Measurements from ENCODE around the gene GP1BB. TPM values are rescaled to one million over a fixed set of nuclear protein-coding genes. Genes with fewer than 3 reads are reported as not detected.

Gene GP1BB
- total RNA-seq, 1 experiment from 2014 or later = not detected

DNA sequence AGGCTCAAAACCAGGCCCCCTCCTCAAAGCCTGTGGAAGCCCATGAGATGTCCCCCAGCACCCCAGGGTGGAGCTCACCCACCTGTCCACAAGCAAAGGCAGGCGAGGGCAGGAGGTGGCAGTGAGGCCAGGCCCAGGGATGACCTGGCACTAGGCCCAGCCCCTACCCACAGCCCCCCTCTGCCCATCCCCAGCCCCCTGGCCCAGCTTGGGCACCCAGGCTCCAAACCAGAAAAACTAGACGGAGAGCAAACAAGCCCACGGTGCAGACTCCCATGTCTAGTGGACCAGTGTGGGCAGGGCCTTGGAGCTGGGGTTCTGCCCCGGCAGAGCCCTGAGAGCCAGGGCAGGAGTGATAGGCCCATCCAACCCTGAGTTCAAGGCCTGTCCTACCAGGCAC, 20.3 kb downstream of the GP1BB start:
- TF ChIP-seq, protein P1, sequence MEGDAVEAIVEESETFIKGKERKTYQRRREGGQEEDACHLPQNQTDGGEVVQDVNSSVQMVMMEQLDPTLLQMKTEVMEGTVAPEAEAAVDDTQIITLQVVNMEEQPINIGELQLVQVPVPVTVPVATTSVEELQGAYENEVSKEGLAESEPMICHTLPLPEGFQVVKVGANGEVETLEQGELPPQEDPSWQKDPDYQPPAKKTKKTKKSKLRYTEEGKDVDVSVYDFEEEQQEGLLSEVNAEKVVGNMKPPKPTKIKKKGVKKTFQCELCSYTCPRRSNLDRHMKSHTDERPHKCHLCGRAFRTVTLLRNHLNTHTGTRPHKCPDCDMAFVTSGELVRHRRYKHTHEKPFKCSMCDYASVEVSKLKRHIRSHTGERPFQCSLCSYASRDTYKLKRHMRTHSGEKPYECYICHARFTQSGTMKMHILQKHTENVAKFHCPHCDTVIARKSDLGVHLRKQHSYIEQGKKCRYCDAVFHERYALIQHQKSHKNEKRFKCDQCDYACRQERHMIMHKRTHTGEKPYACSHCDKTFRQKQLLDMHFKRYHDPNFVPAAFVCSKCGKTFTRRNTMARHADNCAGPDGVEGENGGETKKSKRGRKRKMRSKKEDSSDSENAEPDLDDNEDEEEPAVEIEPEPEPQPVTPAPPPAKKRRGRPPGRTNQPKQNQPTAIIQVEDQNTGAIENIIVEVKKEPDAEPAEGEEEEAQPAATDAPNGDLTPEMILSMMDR (IDR thresholded peaks at IDR 0.05; ENCODE audit: unreplicated experiment) = no peak
- CTCF ChIA-PET = interaction anchor here (1.9 kb wide), 1 partner anchor 166 kb away, joined by 6 read pairs; no protein-coding TSS in a partner anchor
- no peaks in the 10 kb centered on the region for H3K4me1 Mint-ChIP-seq (ENCODE audit: low read depth, unreplicated experiment)
- H3K36me3 Mint-ChIP-seq (ENCODE audit: insufficient read depth, unreplicated experiment) = no peaks in the 10 kb centered on the region
- DNase-seq = no peak
- no peak overlapping the region for H3K4me3 Mint-ChIP-seq (ENCODE audit: low read depth, unreplicated experiment)
- no TSS peak for BruUV-seq (replicated peaks)
- intact Hi-C loops (cut with micrococcal nuclease; ENCODE audit: unreplicated experiment) = no loop called here
- no peaks in the 10 kb centered on the region for H3K9me3 Mint-ChIP-seq (ENCODE audit: low read depth, unreplicated experiment)
- H3K27me3 Mint-ChIP-seq (ENCODE audit: unreplicated experiment) = peaks cover 25% of the 10 kb centered on the region
- no peak overlapping the region for H3K27ac Mint-ChIP-seq (ENCODE audit: unreplicated experiment)

DNA sequence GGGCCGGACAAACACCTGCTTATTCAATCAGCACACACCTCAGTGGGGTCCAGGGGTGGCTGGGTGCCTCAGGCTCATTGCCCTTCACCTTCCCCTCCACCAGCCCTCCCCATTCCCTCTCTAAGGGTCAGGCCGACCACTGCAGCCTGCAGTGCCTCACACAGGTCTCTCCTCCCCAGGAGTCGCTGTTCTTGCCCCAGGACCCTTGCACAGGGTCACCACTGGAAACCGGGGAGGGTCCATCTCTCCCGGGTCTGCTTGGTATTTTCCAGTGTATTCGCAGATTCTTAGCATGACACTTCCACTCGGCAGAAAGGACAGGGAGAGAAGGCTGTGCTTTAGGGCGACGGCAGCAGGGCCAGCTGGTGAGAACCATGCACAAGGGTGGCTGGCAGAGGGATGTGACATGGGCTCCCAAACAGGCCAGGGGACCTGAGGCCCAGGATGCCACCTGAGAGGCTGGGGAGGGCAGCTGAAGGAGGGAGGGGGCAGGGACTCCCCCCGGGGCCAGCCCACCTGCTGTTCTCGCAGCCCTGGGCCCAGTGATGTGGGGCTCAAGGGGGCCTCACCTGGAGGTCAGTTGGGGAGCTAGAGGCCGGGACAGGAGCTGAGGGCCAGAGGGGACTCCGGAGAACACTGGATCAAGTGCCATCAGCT, 21.1 kb downstream of the GP1BB start:
- CTCF ChIA-PET = no interaction called here
- Mint-ChIP-seq H3K9me3 (ENCODE audit: low read depth, unreplicated experiment) (no peaks in the 10 kb centered on the region), H3K4me3 (ENCODE audit: low read depth, unreplicated experiment) (no peak overlapping the region), H3K4me1 (ENCODE audit: low read depth, unreplicated experiment) (no peaks in the 10 kb centered on the region), H3K27me3 (ENCODE audit: unreplicated experiment) (peaks cover 33% of the 10 kb centered on the region), H3K36me3 (ENCODE audit: insufficient read depth, unreplicated experiment) (no peaks in the 10 kb centered on the region), H3K27ac (ENCODE audit: unreplicated experiment) (no peak overlapping the region)
- no peak for DNase-seq
- BruUV-seq (replicated peaks) = no TSS peak
- intact Hi-C loops (cut with micrococcal nuclease; ENCODE audit: unreplicated experiment) = no loop called here
- TF ChIP-seq, protein P1 (IDR thresholded peaks at IDR 0.05; ENCODE audit: unreplicated experiment) = no peak

DNA sequence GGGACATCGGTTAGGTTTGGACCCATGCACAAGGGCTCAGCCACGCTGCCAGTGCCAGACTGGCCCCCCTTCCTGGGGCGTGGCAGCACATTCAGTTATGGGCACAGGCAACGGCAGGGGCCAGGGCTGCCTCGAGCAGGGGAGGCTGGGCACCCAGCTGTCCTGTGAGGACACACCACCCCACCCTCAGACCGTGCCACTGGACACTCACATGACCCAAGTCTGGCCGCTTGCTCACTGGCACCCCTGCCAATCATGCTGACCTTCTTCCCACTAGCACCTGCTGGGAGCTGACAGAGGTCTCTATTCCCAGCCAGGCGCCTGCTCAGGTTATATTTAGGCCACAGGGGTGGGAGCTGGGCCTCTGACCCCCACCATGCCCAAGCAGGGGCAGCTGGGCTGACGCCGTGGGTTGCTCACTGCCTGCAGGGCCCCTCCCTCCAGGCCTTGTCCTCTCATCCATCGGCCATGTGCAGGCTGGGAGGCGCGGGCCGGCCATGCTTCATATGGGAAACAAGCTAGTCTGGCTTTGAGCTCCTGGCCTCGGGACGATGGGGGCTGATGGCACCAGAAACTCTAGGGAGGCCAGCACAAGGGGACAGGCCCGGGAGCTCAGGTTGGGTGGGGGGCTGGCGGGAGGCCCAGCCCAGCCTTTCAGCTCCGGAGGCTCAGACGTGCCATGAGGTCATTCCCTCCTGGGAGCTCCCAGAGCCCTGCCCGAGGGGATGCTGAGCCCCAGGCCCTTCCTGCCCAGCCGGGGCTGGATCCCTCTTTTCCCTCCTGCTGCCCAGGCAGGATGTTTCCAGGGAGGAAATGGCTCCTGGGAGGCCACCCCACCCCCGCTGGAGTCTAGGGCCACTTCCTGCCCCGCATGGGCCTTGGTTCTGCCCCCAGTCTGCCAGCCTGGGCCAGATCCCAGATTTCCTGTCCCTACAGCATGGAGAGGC, 22.1 kb downstream of the GP1BB start:
- CTCF ChIA-PET = interaction anchor here (0.5 to 1.1 kb wide), 3 partner anchors 11 to 55 kb away, joined by 5 to 8 read pairs (median 5); no protein-coding TSS in a partner anchor
- no peaks in the 10 kb centered on the region for H3K4me1 Mint-ChIP-seq (ENCODE audit: low read depth, unreplicated experiment)
- H3K27ac Mint-ChIP-seq (ENCODE audit: unreplicated experiment) = no peak overlapping the region
- BruUV-seq (replicated peaks) = no TSS peak
- no peaks in the 10 kb centered on the region for H3K9me3 Mint-ChIP-seq (ENCODE audit: low read depth, unreplicated experiment)
- H3K27me3 Mint-ChIP-seq (ENCODE audit: unreplicated experiment) = peaks cover 33% of the 10 kb centered on the region
- intact Hi-C loops (cut with micrococcal nuclease; ENCODE audit: unreplicated experiment) = no loop called here
- no peak overlapping the region for H3K4me3 Mint-ChIP-seq (ENCODE audit: low read depth, unreplicated experiment)
- no peaks in the 10 kb centered on the region for H3K36me3 Mint-ChIP-seq (ENCODE audit: insufficient read depth, unreplicated experiment)
- TF ChIP-seq, protein P1 (IDR thresholded peaks at IDR 0.05; ENCODE audit: unreplicated experiment) = no peak
- no peak for DNase-seq

DNA sequence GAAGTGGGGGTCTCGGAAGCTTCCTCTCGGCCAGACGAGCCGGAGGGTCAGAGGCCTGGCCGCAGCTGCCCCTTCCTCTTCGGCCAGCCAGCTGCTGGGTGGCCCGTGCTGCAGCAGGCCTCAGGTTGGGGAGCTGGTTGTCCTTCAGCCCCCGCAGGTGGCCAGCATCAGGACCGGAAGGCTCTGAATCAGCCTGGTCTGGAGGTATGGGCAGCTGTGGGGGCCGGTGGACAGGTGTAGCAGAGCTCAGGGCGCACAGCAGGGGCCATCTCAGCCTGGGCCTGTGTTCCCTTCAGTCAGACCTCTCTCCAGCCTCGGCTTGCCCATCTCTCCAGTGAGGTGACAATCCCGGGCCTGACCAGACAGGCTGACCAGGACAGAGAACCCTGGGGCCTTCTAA, 23.4 kb downstream of the GP1BB start:
- DNase-seq = no peak
- intact Hi-C loops (cut with micrococcal nuclease; ENCODE audit: unreplicated experiment) = no loop called here

More for the DNA sequence above, 23.4 kb downstream of the GP1BB start:
- no peak overlapping the region for H3K27ac Mint-ChIP-seq (ENCODE audit: unreplicated experiment)
- peaks cover 40% of the 10 kb centered on the region for H3K27me3 Mint-ChIP-seq (ENCODE audit: unreplicated experiment)
- H3K4me3 Mint-ChIP-seq (ENCODE audit: low read depth, unreplicated experiment) = no peak overlapping the region
- TF ChIP-seq, protein P1 (IDR thresholded peaks at IDR 0.05; ENCODE audit: unreplicated experiment) = no peak
- H3K4me1 Mint-ChIP-seq (ENCODE audit: low read depth, unreplicated experiment) = no peaks in the 10 kb centered on the region
- H3K9me3 Mint-ChIP-seq (ENCODE audit: low read depth, unreplicated experiment) = no peaks in the 10 kb centered on the region
- no peaks in the 10 kb centered on the region for H3K36me3 Mint-ChIP-seq (ENCODE audit: insufficient read depth, unreplicated experiment)
- no TSS peak for BruUV-seq (replicated peaks)
- CTCF ChIA-PET = interaction anchor here (1.0 to 1.7 kb wide), 2 partner anchors 10 to 16 kb away, joined by 4 to 8 read pairs; no protein-coding TSS in a partner anchor
